Peyer's patch (tissue), 4 donors: ENCODE data around the gene LAMC3.

Experiments used
- POLR2A ChIP-seq, 2 donors: fragments of 450-650 bp; IDR thresholded peaks; one replicate each; pipeline ENCODE4 v1.5.1; 2017; ENCODE audit warnings: antibody characterized with exemption in 2 of 2, mild to moderate bottlenecking in 2 of 2, moderate library complexity in 2 of 2
- TF ChIP-seq, protein P1 (sequence below), 6 experiments: fragments of 450-650 bp in 4 of 6; fragments of 200-600 bp in 2 of 6; sonication (generic) in 1 of 6; IDR thresholded peaks; one replicate each; pipeline ENCODE4 v1.5.1; 2017 to 2019; ENCODE audit warnings: antibody characterized with exemption in 6 of 6, mild to moderate bottlenecking in 3 of 6, moderate library complexity in 1 of 6

DNA sequence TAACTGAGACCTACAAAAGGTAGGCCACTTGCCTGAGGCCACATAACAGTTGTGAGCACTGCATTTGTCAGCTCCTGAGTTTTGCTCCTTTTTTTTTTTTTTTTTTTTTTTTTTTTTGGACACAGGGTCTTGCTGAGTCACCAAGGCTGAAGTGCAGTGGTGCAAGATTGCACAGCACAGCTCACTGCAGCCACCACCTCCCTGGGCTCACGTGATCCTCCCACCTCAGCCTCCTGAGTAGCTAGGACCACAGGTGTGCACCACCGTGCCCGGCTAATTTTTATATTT is 37.1 kb downstream of the LAMC3 start:
- TF ChIP-seq, protein P1, sequence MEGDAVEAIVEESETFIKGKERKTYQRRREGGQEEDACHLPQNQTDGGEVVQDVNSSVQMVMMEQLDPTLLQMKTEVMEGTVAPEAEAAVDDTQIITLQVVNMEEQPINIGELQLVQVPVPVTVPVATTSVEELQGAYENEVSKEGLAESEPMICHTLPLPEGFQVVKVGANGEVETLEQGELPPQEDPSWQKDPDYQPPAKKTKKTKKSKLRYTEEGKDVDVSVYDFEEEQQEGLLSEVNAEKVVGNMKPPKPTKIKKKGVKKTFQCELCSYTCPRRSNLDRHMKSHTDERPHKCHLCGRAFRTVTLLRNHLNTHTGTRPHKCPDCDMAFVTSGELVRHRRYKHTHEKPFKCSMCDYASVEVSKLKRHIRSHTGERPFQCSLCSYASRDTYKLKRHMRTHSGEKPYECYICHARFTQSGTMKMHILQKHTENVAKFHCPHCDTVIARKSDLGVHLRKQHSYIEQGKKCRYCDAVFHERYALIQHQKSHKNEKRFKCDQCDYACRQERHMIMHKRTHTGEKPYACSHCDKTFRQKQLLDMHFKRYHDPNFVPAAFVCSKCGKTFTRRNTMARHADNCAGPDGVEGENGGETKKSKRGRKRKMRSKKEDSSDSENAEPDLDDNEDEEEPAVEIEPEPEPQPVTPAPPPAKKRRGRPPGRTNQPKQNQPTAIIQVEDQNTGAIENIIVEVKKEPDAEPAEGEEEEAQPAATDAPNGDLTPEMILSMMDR (IDR thresholded peaks at IDR 0.05) = no peak
- no peak for TF ChIP-seq POLR2A (IDR thresholded peaks at IDR 0.05)
